ENCODE results near the gene SSC5D. TPM values are rescaled to one million over a fixed set of nuclear protein-coding genes. Genes with fewer than 3 reads are reported as not detected.
A peak's percentile ranks its signal among the peaks of the same experiment; 100 is the strongest.

The SSC5D gene
- total and polyA plus RNA-seq, 2 experiments from 2014 or later: 10.0 to 12.6 TPM

- Histone ChIP-seq H3K27ac (no peak overlapping the region), H3K9me2 (ENCODE audit: insufficient read depth) (no peaks in the 10 kb centered on the region), H3K9me3 (ENCODE audit: low read depth) (no peaks in the 10 kb centered on the region), H3K4me1 (ENCODE audit: insufficient read depth) (peaks cover 8% of the 10 kb centered on the region; the same call in 1 of the 2 replicates), H3K27me3 (replicated peaks; ENCODE audit: insufficient read depth) (no peaks in the 10 kb centered on the region), H3F3A (ENCODE audit: insufficient read depth) (peaks cover 11% of the 10 kb centered on the region; the same call in 1 of the 2 replicates), H3K79me2 (ENCODE audit: insufficient read depth) (no peaks in the 10 kb centered on the region), H3K36me3 (ENCODE audit: low read depth) (no peaks in the 10 kb centered on the region), H3K9ac (no peak overlapping the region), H3K4me3 (no peak overlapping the region), H4K20me1 (ENCODE audit: insufficient read depth) (no peaks in the 10 kb centered on the region; the same call in 1 of the 2 replicates), H2AFZ (no peak overlapping the region), H3K4me2 (ENCODE audit: unreplicated experiment) (no peak overlapping the region)
- TF ChIP-seq EZH2 (IDR thresholded peaks at IDR 0.05; ENCODE audit: insufficient read depth, poor library complexity, severe bottlenecking) (no peak), EZH2phosphoT487 (IDR thresholded peaks at IDR 0.05; ENCODE audit: insufficient read depth, low read depth) (no peak)
- in situ Hi-C loops (cut with MboI): no loop called here
- 73 to 76% methylated on average over 16 of the region's 16 CpGs for whole genome bisulfite sequencing, 2 experiments (ENCODE audit: low coverage in 1 of 2, low lambda C conversion rate in 2 of 2, missing lambda C conversion rate in 2 of 2)
- no peak for DNase-seq
These were observed 30.4 kb upstream of the SSC5D start for GRCh38 chr19:55457683-55458457.

GRCh38 chr19:55459551-55459949 is 28.7 kb upstream of the SSC5D start:
- DNase-seq: no peak
- H3F3A ChIP-seq (ENCODE audit: insufficient read depth): peaks cover 11% of the 10 kb centered on the region; the same call in 1 of the 2 replicates
- in situ Hi-C loops (cut with MboI): no loop called here
- H3K9me2 ChIP-seq (ENCODE audit: insufficient read depth): no peaks in the 10 kb centered on the region
- no peak overlapping the region for H3K27ac ChIP-seq
- H4K20me1 ChIP-seq (ENCODE audit: insufficient read depth): no peaks in the 10 kb centered on the region
- no peak overlapping the region for H3K9ac ChIP-seq
- no peaks in the 10 kb centered on the region for H3K79me2 ChIP-seq (ENCODE audit: insufficient read depth)
- TF ChIP-seq EZH2 (IDR thresholded peaks at IDR 0.05; ENCODE audit: insufficient read depth, poor library complexity, severe bottlenecking): no peak
- no peak for TF ChIP-seq EZH2phosphoT487 (IDR thresholded peaks at IDR 0.05; ENCODE audit: insufficient read depth, low read depth)
- no peaks in the 10 kb centered on the region for H3K9me3 ChIP-seq (ENCODE audit: low read depth)
- no peak overlapping the region for H3K4me2 ChIP-seq (ENCODE audit: unreplicated experiment)
- H3K4me1 ChIP-seq (ENCODE audit: insufficient read depth): peaks cover 8% of the 10 kb centered on the region; the same call in 1 of the 2 replicates
- H3K27me3 ChIP-seq (replicated peaks; ENCODE audit: insufficient read depth): no peaks in the 10 kb centered on the region
- no peak overlapping the region for H2AFZ ChIP-seq
- WGBS, 2 experiments (ENCODE audit: low coverage in 1 of 2, low lambda C conversion rate in 2 of 2, missing lambda C conversion rate in 2 of 2): 52 to 53% methylated on average over 5 to 8 of the region's 8 CpGs
- no peak overlapping the region for H3K4me3 ChIP-seq
- H3K36me3 ChIP-seq (ENCODE audit: low read depth): no peaks in the 10 kb centered on the region

GRCh38 chr19:55459950-55460657 is 28.1 kb upstream of the SSC5D start:
- peak overlapping the region; percentile 72 for H2AFZ ChIP-seq
- peak overlapping the region; percentile 92 for H3K4me2 ChIP-seq (ENCODE audit: unreplicated experiment)
- no peaks in the 10 kb centered on the region for H4K20me1 ChIP-seq (ENCODE audit: insufficient read depth)
- H3K9me3 ChIP-seq (ENCODE audit: low read depth): no peaks in the 10 kb centered on the region
- in situ Hi-C loops (cut with MboI): no loop called here
- no peaks in the 10 kb centered on the region for H3K79me2 ChIP-seq (ENCODE audit: insufficient read depth)
- peak overlapping the region; percentile 89 for H3K4me3 ChIP-seq
- H3K9me2 ChIP-seq (ENCODE audit: insufficient read depth): no peaks in the 10 kb centered on the region
- TF ChIP-seq EZH2 (IDR thresholded peaks at IDR 0.05; ENCODE audit: insufficient read depth, poor library complexity, severe bottlenecking): no peak
- TF ChIP-seq EZH2phosphoT487 (IDR thresholded peaks at IDR 0.05; ENCODE audit: insufficient read depth, low read depth): no peak
- H3K4me1 ChIP-seq (ENCODE audit: insufficient read depth): peaks cover 8% of the 10 kb centered on the region; the same call in 1 of the 2 replicates
- WGBS, 2 experiments (ENCODE audit: low coverage in 1 of 2, low lambda C conversion rate in 2 of 2, missing lambda C conversion rate in 2 of 2): 35 to 36% methylated on average over 16 of the region's 16 CpGs
- peak overlapping the region; percentile 51 for H3K27ac ChIP-seq
- no peaks in the 10 kb centered on the region for H3K36me3 ChIP-seq (ENCODE audit: low read depth)
- H3F3A ChIP-seq (ENCODE audit: insufficient read depth): peaks cover 11% of the 10 kb centered on the region; the same call in 1 of the 2 replicates
- no peaks in the 10 kb centered on the region for H3K27me3 ChIP-seq (replicated peaks; ENCODE audit: insufficient read depth)
- H3K9ac ChIP-seq: peak overlapping the region; percentile 96
- peak; percentile 50 for DNase-seq

- H3K27me3 ChIP-seq (replicated peaks; ENCODE audit: insufficient read depth): no peaks in the 10 kb centered on the region
- H3K4me1 ChIP-seq (ENCODE audit: insufficient read depth): peaks cover 8% of the 10 kb centered on the region; the same call in 1 of the 2 replicates
- in situ Hi-C loops (cut with MboI): no loop called here
- WGBS, 2 experiments (ENCODE audit: low coverage in 1 of 2, low lambda C conversion rate in 2 of 2, missing lambda C conversion rate in 2 of 2): 2 to 3% methylated on average over 13 to 23 of the region's 24 CpGs
- no peaks in the 10 kb centered on the region for H3K9me2 ChIP-seq (ENCODE audit: insufficient read depth)
- H3K79me2 ChIP-seq (ENCODE audit: insufficient read depth): no peaks in the 10 kb centered on the region
- peak overlapping the region; percentile 96 for H3K9ac ChIP-seq
- peak overlapping the region; percentile 72 for H2AFZ ChIP-seq
- no peak for TF ChIP-seq EZH2 (IDR thresholded peaks at IDR 0.05; ENCODE audit: insufficient read depth, poor library complexity, severe bottlenecking)
- no peak for TF ChIP-seq EZH2phosphoT487 (IDR thresholded peaks at IDR 0.05; ENCODE audit: insufficient read depth, low read depth)
- peak overlapping the region; percentile 92 for H3K4me2 ChIP-seq (ENCODE audit: unreplicated experiment)
- H3K9me3 ChIP-seq (ENCODE audit: low read depth): no peaks in the 10 kb centered on the region
- H4K20me1 ChIP-seq (ENCODE audit: insufficient read depth): no peaks in the 10 kb centered on the region
- peak; percentile 89 for DNase-seq
- H3K4me3 ChIP-seq: peak overlapping the region; percentile 89
- no peaks in the 10 kb centered on the region for H3K36me3 ChIP-seq (ENCODE audit: low read depth)
- H3K27ac ChIP-seq: peak overlapping the region; percentile 84
- H3F3A ChIP-seq (ENCODE audit: insufficient read depth): peaks cover 11% of the 10 kb centered on the region; the same call in 1 of the 2 replicates
These were observed 27.5 kb upstream of the SSC5D start for GRCh38 chr19:55460670-55461258.

Measured in GM23248 (cell line).